Activated naive CD4-positive, alpha-beta T cell treated with anti-CD3 and anti-CD28 coated beads for 36 hours (primary cell): ENCODE data around the gene CSF1. TPM values are rescaled to one million over a fixed set of nuclear protein-coding genes. Genes with fewer than 3 reads are reported as not detected.

Experiments used
- CTCF ChIA-PET: fragments of 350-600 bp; sonication (Branson Sonifier 250); formaldehyde crosslinking; loops from one replicate; lab custom pipeline; 2021; ENCODE audit warnings: antibody characterized with exemption; lab: Charles Lee
- DNase-seq: peaks from one replicate; pipeline ENCODE4 v3.0.0-alpha.2; 2020
- H3K27ac Mint-ChIP-seq: one replicate; pipeline ENCODE4 v1.8.0; 2021; ENCODE audit warnings: mild to moderate bottlenecking, mixed read lengths
- H3K27me3 Mint-ChIP-seq: one replicate; pipeline ENCODE4 v1.8.0; 2021; ENCODE audit warnings: low read depth, mixed read lengths
- H3K36me3 Mint-ChIP-seq: one replicate; pipeline ENCODE4 v1.8.0; 2021; ENCODE audit warnings: low read depth, mixed read lengths
- H3K4me1 Mint-ChIP-seq: one replicate; pipeline ENCODE4 v1.8.0; 2021; ENCODE audit warnings: low read depth, mixed read lengths
- H3K4me3 Mint-ChIP-seq: one replicate; pipeline ENCODE4 v1.8.0; 2021; ENCODE audit warnings: mild to moderate bottlenecking, moderate library complexity, mixed read lengths
- H3K9me3 Mint-ChIP-seq: one replicate; pipeline ENCODE4 v1.8.0; 2021; ENCODE audit warnings: mixed read lengths
- intact Hi-C: fragments of 100-400 bp; cut with micrococcal nuclease; formaldehyde crosslinking; loops from one replicate; pipeline ENCODE4 v1.15.1; 2023
- total RNA-seq, 2 experiments: library from RNA; stranded (reverse); gene quantifications; one replicate each; pipeline ENCODE4 v1.2.3, GENCODE V29; 2021

CSF1 gene
- total RNA-seq, 2 experiments from 2014 or later: 12.0 to 13.5 TPM

DNA sequence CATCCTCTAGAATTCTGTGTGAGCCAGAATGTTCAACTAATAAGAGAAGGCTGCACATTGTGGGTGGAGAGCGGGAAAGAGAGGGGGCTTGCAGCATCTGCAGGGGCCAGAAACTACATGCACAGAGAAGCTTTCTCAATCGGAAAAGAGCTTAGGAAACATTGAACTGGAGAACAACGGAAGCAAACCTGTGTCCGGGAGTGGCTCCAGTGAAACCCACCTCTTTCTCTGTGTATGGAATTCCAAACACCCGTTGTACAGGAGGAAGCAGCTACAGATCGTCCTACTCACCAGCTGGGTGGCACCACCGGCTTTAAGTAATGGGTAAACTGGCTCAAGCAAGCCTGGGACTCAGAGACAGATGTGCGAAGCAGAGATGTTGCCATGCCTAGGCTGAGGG is 14.0 kb upstream of the CSF1 start:
- H3K4me1 Mint-ChIP-seq: peaks cover 6% of the 10 kb centered on the region
- CTCF ChIA-PET: interaction anchor here (1.0 kb wide), 1 partner anchor 106 kb away, joined by 3 read pairs; no protein-coding TSS in a partner anchor
- no peak overlapping the region for H3K27ac Mint-ChIP-seq
- intact Hi-C loops: no loop called here
- DNase-seq: no peak
- no peaks in the 10 kb centered on the region for H3K36me3 Mint-ChIP-seq
- no peak overlapping the region for H3K4me3 Mint-ChIP-seq
- H3K27me3 Mint-ChIP-seq: no peaks in the 10 kb centered on the region
- no peaks in the 10 kb centered on the region for H3K9me3 Mint-ChIP-seq

- no peak for DNase-seq
- Mint-ChIP-seq H3K36me3 (no peaks in the 10 kb centered on the region), H3K27me3 (no peaks in the 10 kb centered on the region), H3K4me3 (no peak overlapping the region), H3K27ac (no peak overlapping the region), H3K4me1 (peaks cover 4% of the 10 kb centered on the region), H3K9me3 (no peaks in the 10 kb centered on the region)
- CTCF ChIA-PET: interaction anchor here (1.0 kb wide), 1 partner anchor 107 kb away, joined by 3 read pairs; no protein-coding TSS in a partner anchor
- intact Hi-C loops: no loop called here
Measured at GRCh38 chr1:109897259-109897955, 13.2 kb upstream of the CSF1 start.

- no peak overlapping the region for H3K27ac Mint-ChIP-seq
- intact Hi-C loops: no loop called here
- no peaks in the 10 kb centered on the region for H3K36me3 Mint-ChIP-seq
- no peak for DNase-seq
- peaks cover 4% of the 10 kb centered on the region for H3K4me1 Mint-ChIP-seq
- CTCF ChIA-PET: no interaction called here
- no peaks in the 10 kb centered on the region for H3K9me3 Mint-ChIP-seq
- H3K4me3 Mint-ChIP-seq: no peak overlapping the region
- H3K27me3 Mint-ChIP-seq: no peaks in the 10 kb centered on the region
Measured at GRCh38 chr1:109898842-109899241, 11.8 kb upstream of the CSF1 start.

DNA sequence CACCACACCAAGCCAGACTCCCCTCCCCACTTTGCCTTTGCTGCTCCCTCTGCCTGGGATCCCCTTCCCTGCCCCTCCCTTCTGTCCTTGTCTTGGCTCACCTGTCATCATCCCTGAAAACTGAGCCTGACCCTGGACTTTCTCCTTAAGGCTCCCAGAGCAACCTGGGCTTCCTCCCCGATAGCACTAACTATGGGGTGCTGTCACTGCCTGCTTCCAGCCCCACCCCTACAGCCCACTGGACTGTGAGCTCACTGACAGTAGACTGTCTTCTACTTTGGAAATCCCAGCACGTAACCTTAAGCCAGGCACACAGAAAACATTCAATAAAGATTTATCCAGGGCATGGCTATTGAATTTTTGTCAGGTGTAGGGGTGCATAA is 9.5 kb upstream of the CSF1 start:
- Mint-ChIP-seq H3K36me3 (no peaks in the 10 kb centered on the region), H3K4me1 (peaks cover 13% of the 10 kb centered on the region), H3K9me3 (no peaks in the 10 kb centered on the region), H3K27ac (no peak overlapping the region), H3K27me3 (no peaks in the 10 kb centered on the region), H3K4me3 (no peak overlapping the region)
- CTCF ChIA-PET: interaction anchor here (1.4 kb wide), 1 partner anchor 83 kb away, joined by 5 read pairs; the partner anchor contains the start of gene AHCYL1
- intact Hi-C loops: no loop called here
- no peak for DNase-seq

DNA sequence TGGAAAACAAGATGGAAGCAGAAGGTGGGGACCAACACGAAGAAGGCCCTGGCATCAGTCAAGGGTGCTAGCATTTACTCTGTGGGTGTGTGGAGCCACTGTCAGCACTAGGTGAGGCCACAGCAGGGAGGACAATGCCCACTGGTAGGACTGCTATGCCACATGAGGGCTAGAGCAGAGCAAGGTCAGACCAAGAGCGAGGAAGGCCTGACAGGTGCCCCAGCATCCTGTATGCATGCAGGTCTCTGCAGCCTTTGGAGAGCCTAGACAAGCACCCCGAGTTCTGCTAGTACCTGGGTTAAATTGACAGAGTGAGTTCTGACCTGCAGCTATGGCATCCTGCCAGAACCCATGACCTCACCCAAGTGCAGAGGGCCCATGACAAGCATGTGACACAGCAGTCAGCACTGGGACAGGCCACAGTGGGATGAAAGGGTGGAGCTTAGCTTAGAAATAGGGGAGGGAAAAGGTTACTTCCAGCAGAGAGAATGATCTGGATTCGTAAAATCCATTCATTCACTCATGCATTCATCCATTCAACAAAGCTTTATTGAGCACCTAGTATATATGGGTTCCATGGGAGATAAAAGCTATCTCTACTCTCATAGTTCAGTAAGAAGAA is 9.0 kb upstream of the CSF1 start:
- Mint-ChIP-seq H3K4me1 (peaks cover 18% of the 10 kb centered on the region), H3K27me3 (no peaks in the 10 kb centered on the region), H3K4me3 (no peak overlapping the region), H3K27ac (no peak overlapping the region), H3K36me3 (no peaks in the 10 kb centered on the region), H3K9me3 (no peaks in the 10 kb centered on the region)
- CTCF ChIA-PET: interaction anchor here (1.4 kb wide), 1 partner anchor 83 kb away, joined by 5 read pairs; the partner anchor contains the start of gene AHCYL1
- peak; percentile 33 for DNase-seq
- intact Hi-C loops: no loop called here

DNA sequence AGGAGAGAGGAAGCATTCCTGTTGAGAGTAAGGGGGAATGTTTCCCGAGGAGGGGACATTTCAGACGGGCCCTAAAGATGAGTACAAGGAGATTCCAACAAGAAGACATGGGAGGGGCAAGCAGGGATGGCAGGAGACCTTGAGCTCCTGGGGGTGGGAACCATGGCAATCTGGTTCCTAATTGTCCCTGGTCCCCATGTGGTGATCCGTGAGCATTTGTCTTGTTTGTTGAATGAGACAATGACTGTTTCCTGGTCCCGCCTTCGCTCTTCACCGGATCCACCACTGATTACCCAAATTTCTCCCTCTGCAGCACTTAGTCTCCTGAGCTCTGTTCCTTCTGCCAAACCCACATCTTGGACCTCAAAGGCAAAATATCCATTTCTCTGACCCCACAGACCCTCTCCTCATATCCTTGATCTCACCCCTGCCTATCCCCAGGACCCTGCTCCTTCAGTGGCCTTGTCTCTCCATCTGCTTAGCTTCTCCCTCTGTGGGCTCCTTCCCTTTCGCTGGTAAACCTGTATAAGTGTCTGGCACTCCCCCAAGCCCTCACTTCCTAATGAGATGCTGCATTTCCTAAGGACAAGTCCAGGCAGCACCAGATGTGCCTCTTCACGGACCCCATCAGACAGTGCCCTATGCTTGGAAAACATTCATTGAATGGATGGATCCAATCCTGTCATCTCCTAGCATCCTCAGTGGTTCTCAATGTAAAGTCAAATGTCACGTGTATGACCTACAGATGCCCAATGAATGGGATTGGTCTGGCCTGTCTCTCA is 8.3 kb upstream of the CSF1 start:
- no peaks in the 10 kb centered on the region for H3K9me3 Mint-ChIP-seq
- intact Hi-C loops: no loop called here
- no peak overlapping the region for H3K4me3 Mint-ChIP-seq
- DNase-seq: no peak
- CTCF ChIA-PET: interaction anchor here (1.4 kb wide), 1 partner anchor 82 kb away, joined by 5 read pairs; the partner anchor contains the start of gene AHCYL1
- no peaks in the 10 kb centered on the region for H3K36me3 Mint-ChIP-seq
- no peaks in the 10 kb centered on the region for H3K27me3 Mint-ChIP-seq
- H3K4me1 Mint-ChIP-seq: peaks cover 24% of the 10 kb centered on the region
- peak overlapping the region; percentile 2 for H3K27ac Mint-ChIP-seq

GRCh38 chr1:109903376-109903930 is 7.2 kb upstream of the CSF1 start:
- H3K9me3 Mint-ChIP-seq: no peaks in the 10 kb centered on the region
- no peak overlapping the region for H3K4me3 Mint-ChIP-seq
- H3K4me1 Mint-ChIP-seq: peaks cover 28% of the 10 kb centered on the region
- no peak overlapping the region for H3K27ac Mint-ChIP-seq
- H3K36me3 Mint-ChIP-seq: no peaks in the 10 kb centered on the region
- intact Hi-C loops: no loop called here
- H3K27me3 Mint-ChIP-seq: no peaks in the 10 kb centered on the region
- no peak for DNase-seq
- CTCF ChIA-PET: no interaction called here

- no peaks in the 10 kb centered on the region for H3K27me3 Mint-ChIP-seq
- peaks cover 28% of the 10 kb centered on the region for H3K4me1 Mint-ChIP-seq
- H3K4me3 Mint-ChIP-seq: no peak overlapping the region
- no peaks in the 10 kb centered on the region for H3K9me3 Mint-ChIP-seq
- H3K36me3 Mint-ChIP-seq: no peaks in the 10 kb centered on the region
- H3K27ac Mint-ChIP-seq: no peak overlapping the region
- intact Hi-C loops: no loop called here
- CTCF ChIA-PET: no interaction called here
- DNase-seq: no peak
Measured at GRCh38 chr1:109904105-109904817, 6.4 kb upstream of the CSF1 start.

GRCh38 chr1:109905491-109905890 is 5.2 kb upstream of the CSF1 start:
- peaks cover 33% of the 10 kb centered on the region for H3K4me1 Mint-ChIP-seq

GRCh38 chr1:109906160-109906838 is 4.3 kb upstream of the CSF1 start:
- Mint-ChIP-seq H3K4me3 (peak overlapping the region; percentile 30), H3K4me1 (peaks cover 33% of the 10 kb centered on the region), H3K36me3 (no peaks in the 10 kb centered on the region), H3K27ac (peak overlapping the region; percentile 92), H3K27me3 (no peaks in the 10 kb centered on the region), H3K9me3 (no peaks in the 10 kb centered on the region)
- intact Hi-C loops: loop anchor here (1.0 to 5.0 kb wide), 5 partner anchors 16 to 404 kb away; no protein-coding TSS in a partner anchor
- peak; percentile 77 for DNase-seq
- CTCF ChIA-PET: interaction anchor here (1.1 to 1.4 kb wide), 3 partner anchors 14 to 115 kb away, joined by 3 to 4 read pairs (median 3); no protein-coding TSS in a partner anchor

More at GRCh38 chr1:109905491-109905890, 5.2 kb upstream of the CSF1 start:
- Mint-ChIP-seq H3K9me3 (no peaks in the 10 kb centered on the region), H3K36me3 (no peaks in the 10 kb centered on the region), H3K4me3 (no peak overlapping the region), H3K27ac (peak overlapping the region; percentile 92), H3K27me3 (no peaks in the 10 kb centered on the region)
- DNase-seq: no peak
- CTCF ChIA-PET: no interaction called here
- intact Hi-C loops: loop anchor here (5.0 kb wide), 1 partner anchor 403 kb away; no protein-coding TSS in a partner anchor

DNA sequence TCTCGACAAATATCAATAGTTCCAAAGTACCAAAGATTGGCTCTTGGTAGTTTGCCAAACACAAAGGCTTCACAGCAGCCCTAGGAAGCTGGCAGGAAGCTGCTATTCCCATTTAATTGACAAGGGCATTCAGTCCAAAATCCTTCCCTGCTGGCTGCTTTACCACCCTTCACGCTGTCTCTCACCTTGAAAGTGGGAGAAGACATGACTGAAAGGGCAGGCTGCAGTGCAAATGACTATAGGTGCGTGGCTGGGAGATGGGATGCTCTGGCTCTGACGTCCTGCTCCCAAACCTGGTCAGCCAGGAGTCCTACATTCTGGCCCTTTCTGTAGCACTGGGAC is 3.8 kb upstream of the CSF1 start:
- no peaks in the 10 kb centered on the region for H3K36me3 Mint-ChIP-seq
- no peak overlapping the region for H3K27ac Mint-ChIP-seq
- no peak for DNase-seq
- CTCF ChIA-PET: interaction anchor here (1.1 to 1.4 kb wide), 4 partner anchors 14 to 116 kb away, joined by 3 to 4 read pairs (median 4); no protein-coding TSS in a partner anchor
- H3K4me1 Mint-ChIP-seq: peaks cover 36% of the 10 kb centered on the region
- intact Hi-C loops: loop anchor here (1.0 to 5.0 kb wide), 5 partner anchors 17 to 405 kb away; no protein-coding TSS in a partner anchor
- H3K27me3 Mint-ChIP-seq: no peaks in the 10 kb centered on the region
- H3K9me3 Mint-ChIP-seq: no peaks in the 10 kb centered on the region
- H3K4me3 Mint-ChIP-seq: no peak overlapping the region
